Frontal cortex (tissue), 4 donors: ENCODE measurements around the gene CMTM5. TPM values are rescaled to one million over a fixed set of nuclear protein-coding genes. Genes with fewer than 3 reads are reported as not detected.
"Not testable (repeated sequence)": the region's sequence is repeated elsewhere in the genome, so short reads cannot be mapped to it uniquely, and the experiment has no call there.

ENCODE experiments used
- DNase-seq, 2 donors: peaks; one replicate each; pipeline ENCODE4 v3.0.0; 2012; ENCODE audit warnings: low spot score in 2 of 2
- FAIRE-seq: peaks from 2 replicates; lab custom pipeline; 2012; peaks lifted over from hg19 to GRCh38; lab: Jason Lieb, UNC
- total RNA-seq: library from RNA; depleted of rRNA; stranded (reverse); fragments of >200 nt; gene quantifications from one replicate; pipeline ENCODE4 v1.2.3, GENCODE V29; 2014
- donor health status: control.
- donor health status: control.
- donor health status: control.

Gene CMTM5
- total RNA-seq, 1 donor from 2014 or later, result 1.6 TPM

- no peak for FAIRE-seq
- no peak for DNase-seq
These were observed 12.2 kb downstream of the CMTM5 start for GRCh38 chr14:23388996-23389395.

DNA sequence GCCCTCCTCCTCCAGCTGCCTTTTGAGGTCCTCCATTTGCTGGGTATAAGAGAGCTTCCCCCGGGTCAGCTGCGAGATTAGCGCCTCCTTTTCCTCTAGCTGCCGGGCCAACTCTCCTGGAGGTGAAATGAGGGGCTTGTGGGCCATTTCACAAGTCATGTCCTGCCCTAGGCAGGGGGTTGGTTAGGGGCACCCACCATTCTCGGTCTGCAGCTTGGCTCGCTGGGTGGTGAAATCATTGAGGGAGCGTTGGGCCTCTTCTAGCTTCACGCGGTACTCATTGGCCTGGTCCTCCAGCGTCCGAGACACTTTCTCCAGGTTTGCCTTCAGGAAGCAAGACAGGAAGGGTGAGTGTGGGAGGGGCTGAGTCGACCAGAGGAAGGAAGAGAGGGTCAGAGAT is 12.6 kb downstream of the CMTM5 start:
- FAIRE-seq, result no peak
- DNase-seq, result no peak

- not testable (repeated sequence) for FAIRE-seq, DNase-seq
These were observed 13.0 kb downstream of the CMTM5 start for GRCh38 chr14:23389871-23390270.

DNA sequence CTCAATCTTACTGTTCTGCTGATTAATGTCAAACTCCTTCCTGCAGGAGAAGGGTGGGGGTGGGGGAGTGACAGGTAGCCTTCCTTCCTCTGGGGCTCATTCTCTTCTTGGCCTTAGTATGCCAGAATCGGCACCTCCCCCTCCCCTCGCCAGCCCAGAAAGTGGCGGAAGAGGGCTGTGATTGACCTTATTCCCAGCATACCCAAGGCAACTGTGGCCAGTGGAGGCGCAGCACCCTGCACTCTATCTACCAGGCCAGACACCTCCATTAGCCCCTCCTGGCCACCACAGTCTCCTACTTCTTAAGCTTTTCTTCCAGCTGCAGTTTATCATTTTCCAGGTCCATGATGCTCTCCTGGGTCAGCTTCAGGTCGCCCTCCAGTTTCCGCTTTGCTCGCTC is 15.8 kb downstream of the CMTM5 start:
- no peak for DNase-seq

GRCh38 chr14:23396126-23396525 is 19.3 kb downstream of the CMTM5 start:
- no peak for FAIRE-seq

More for the DNA sequence above, 15.8 kb downstream of the CMTM5 start:
- FAIRE-seq, result no peak

DNA sequence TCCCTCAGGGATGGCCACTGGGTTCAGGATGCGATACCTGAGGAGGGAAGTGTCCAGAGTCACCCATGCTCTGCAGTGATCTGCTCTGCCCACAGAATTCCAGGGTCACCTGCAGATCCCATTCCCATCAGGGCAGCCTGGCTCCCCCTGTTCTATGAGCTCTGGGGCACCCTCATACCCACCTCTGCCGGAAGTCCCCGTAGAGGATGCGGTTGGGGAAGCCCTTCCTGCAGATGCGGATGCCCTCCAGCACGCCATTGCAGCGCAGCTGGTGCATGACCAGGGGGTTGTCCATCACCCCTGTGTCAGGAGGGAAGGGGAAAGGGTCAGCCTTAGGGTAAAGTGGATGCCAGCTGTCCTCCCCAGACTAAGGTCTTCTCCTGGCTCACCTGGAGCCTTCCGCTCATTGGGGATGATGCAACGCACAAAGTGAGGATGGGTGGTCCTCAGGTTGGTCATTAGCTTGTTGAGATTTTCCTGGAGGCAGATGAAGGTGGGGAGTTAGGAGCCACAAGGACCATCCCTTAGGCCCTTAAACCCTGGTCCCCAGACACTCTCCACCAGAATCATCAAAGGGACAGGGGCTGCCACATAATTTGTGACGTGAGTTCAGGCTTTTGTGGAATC is 20.0 kb downstream of the CMTM5 start:
- FAIRE-seq (no peak), DNase-seq (no peak)

More at GRCh38 chr14:23396126-23396525, 19.3 kb downstream of the CMTM5 start:
- no peak for DNase-seq

GRCh38 chr14:23398348-23398747 is 21.5 kb downstream of the CMTM5 start:
- DNase-seq (no peak), FAIRE-seq (no peak)

DNA sequence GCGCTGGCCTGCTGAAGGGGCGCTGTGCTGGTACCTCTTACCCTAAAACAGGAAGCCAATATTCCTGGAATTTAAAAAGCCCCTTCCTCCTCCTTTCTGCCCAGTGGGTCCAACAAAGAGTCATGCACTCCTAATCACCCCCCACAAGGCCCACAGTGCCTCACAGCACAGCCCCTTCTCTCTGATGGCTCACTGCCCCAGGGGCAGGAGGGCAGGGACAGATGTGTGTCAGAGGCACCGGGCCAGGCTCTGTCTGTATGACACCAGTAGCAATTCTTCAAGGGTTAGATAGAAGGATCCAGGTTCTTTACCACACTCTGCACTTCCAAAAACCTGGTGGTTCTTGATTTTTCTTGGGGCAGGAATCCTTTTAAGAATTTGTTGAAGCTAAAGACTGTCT is 22.3 kb downstream of the CMTM5 start:
- FAIRE-seq (no peak), DNase-seq (no peak)

GRCh38 chr14:23399591-23399990 is 22.7 kb downstream of the CMTM5 start:
- FAIRE-seq (no peak), DNase-seq (no peak)

GRCh38 chr14:23400496-23401149 is 23.8 kb downstream of the CMTM5 start:
- not testable (repeated sequence) for DNase-seq, FAIRE-seq

- FAIRE-seq (no peak), DNase-seq (no peak)
These were observed 24.4 kb downstream of the CMTM5 start for GRCh38 chr14:23401291-23401690.

GRCh38 chr14:23402296-23403138 is 25.7 kb downstream of the CMTM5 start:
- DNase-seq (no peak), FAIRE-seq (no peak)

DNA sequence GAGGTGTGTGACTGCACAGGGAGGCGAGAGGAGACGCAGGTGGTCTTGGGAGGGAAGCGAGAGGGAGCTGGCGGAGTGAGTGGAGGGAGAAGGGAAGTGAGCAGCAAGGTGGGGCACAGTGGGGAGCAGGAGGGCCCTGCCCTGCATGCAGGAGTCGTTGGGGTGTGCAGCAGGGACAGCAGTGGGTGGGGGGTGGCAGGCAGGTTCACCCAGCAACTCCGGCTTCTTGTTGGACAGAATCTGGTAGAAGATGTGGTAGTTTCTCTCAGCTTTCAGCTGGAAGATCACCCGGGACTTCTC is 26.2 kb downstream of the CMTM5 start:
- no peak for FAIRE-seq
- no peak for DNase-seq

- FAIRE-seq (no peak), DNase-seq (no peak)
These were observed 27.1 kb downstream of the CMTM5 start for GRCh38 chr14:23403908-23404307.

GRCh38 chr14:23404331-23404900 is 27.6 kb downstream of the CMTM5 start:
- no peak for FAIRE-seq
- DNase-seq, result no peak

DNA sequence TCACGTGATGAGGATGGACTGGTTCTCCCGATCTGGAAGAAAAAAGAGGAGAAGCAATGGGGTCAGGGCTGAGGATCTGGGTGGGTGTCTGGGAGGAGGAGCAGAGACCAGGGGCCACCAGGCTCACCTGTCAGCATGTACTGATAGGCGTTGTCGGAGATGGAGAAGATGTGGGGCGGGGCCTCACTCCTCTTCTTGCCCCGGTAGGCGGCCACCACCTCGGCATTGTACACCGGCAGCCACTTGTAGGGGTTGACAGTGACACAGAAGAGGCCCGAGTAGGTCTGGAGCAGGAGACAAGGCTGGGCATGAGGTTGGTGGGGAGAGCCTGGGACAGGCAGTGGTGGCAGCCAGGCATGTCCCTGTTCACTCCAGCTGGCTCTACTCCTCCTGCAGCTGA is 28.2 kb downstream of the CMTM5 start:
- FAIRE-seq (no peak), DNase-seq (no peak)

DNA sequence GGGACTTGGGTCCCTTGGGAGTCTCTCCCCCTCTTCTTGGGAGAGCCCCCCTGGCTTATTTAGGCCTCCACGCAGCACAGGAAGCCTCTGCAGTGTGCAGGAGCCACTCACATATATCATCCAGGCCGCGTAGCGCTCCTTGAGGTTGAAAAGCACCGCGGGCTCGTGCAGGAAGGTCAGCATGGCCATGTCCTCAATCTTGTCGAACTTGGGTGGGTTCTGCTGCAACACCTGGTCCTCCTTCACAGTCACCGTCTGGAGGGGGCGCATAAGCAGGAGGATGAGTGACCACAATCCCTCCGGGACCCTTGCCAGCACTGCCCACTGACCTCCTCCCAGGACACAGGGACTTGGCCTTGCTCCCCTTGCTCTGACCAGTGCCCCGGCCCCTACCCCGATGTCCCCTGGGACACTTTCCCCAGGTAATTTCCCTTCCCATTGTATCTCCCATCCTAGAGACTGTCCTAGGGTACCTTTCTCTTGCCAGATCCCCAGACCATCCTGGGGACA is 28.7 kb downstream of the CMTM5 start:
- FAIRE-seq (no peak), DNase-seq (no peak)

DNA sequence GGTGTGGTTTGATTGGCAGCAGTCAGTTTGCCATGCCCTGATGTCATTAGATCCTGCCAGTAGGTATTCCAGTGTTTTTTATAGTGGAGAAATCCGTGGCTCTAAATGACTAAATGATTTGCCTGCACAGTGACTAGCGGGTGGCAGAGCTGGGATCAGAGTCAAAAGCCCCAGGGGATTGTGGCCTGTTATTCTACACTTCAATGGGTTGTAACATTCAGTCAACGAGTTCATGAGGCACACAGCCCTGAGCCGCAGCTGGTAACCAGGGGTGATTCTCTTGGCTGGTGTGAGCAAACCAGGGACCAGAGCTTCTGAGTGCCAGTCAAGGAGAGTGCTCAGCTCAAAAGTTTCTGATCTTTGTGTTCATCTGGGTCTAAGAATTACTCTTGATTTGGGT is 29.4 kb downstream of the CMTM5 start:
- FAIRE-seq (no peak), DNase-seq (no peak)

DNA sequence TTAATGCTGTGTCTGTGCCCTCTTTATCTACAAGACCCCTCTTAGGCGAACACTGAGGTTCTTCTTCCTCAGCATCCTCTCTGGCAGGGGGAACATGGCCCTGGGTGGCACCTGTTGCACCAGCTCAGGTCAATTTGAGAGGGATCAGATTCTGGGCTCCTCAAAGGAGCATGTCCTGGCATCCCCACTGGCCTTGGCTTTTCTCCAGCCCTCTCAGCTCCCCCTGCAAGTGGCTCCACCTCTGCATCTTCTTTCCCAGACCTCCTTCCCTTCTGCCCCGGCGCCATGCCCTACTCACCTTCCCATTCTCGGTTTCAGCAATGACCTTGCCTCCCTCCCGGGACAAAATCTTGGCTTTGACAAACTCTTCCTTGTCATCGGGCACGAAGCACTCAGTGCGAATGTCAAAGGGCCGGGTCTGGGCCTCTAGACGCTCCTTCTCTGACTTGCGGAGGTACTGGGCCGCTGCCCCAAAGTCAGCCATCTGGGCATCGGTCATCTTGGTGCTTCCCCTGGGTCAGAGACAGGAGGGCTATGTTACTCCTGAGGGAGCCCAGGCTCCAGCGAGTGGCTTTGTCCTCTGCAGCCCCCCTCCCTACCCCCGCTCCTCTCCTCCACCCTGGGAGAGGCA is 30.0 kb downstream of the CMTM5 start:
- FAIRE-seq (no peak), DNase-seq (no peak)
